H9 (cell line): ENCODE data around the gene LRP8. TPM values are rescaled to one million over a fixed set of nuclear protein-coding genes. Genes with fewer than 3 reads are reported as not detected.

ENCODE experiments used
- DNase-seq: peaks from one replicate; pipeline ENCODE4 v3.0.0-alpha.2; 2017
- H2AFZ ChIP-seq: one replicate; pipeline ENCODE4 v1.6.1; 2013; ENCODE audit warnings: mild to moderate bottlenecking, low read length, control low read depth, moderate library complexity
- H2AK5ac ChIP-seq: 2 replicates; pipeline ENCODE4 v1.6.1; 2013; ENCODE audit warnings: low read length, control low read depth, mixed read lengths; ENCODE audit not compliant: insufficient read length
- H2BK120ac ChIP-seq: one replicate; pipeline ENCODE4 v1.6.1; 2013; ENCODE audit warnings: low read depth, mild to moderate bottlenecking, low read length, control low read depth, inconsistent platforms; ENCODE audit not compliant: poor library complexity, severe bottlenecking
- H2BK12ac ChIP-seq: 2 replicates; pipeline ENCODE4 v1.6.1; 2013; ENCODE audit warnings: low read length, control low read depth, mixed read lengths, low read depth; ENCODE audit not compliant: insufficient read length
- H2BK15ac ChIP-seq: 2 replicates; pipeline ENCODE4 v1.6.1; 2013; ENCODE audit warnings: low read depth, low read length, control low read depth
- H2BK20ac ChIP-seq: one replicate; pipeline ENCODE4 v1.6.1; 2013; ENCODE audit warnings: low read depth, mild to moderate bottlenecking, low read length, control low read depth, inconsistent platforms; ENCODE audit not compliant: poor library complexity, severe bottlenecking
- H2BK5ac ChIP-seq: 2 replicates; pipeline ENCODE4 v1.6.1; 2013; ENCODE audit warnings: low read length, control low read depth, mixed read lengths; ENCODE audit not compliant: insufficient read length
- H3K14ac ChIP-seq: 2 replicates; pipeline ENCODE4 v1.6.1; 2013; ENCODE audit warnings: low read length, control low read depth; ENCODE audit not compliant: insufficient read depth
- H3K18ac ChIP-seq: 2 replicates; pipeline ENCODE4 v1.6.1; 2013; ENCODE audit warnings: low read depth, mild to moderate bottlenecking, mixed read lengths, low read length, control low read depth; ENCODE audit not compliant: insufficient read length
- H3K23ac ChIP-seq: 2 replicates; pipeline ENCODE4 v1.6.1; 2013; ENCODE audit warnings: low read length, control low read depth, mixed read lengths, low read depth; ENCODE audit not compliant: insufficient read length
- H3K23me2 ChIP-seq: 2 replicates; pipeline ENCODE4 v1.6.1; 2013; ENCODE audit warnings: low read depth, mild to moderate bottlenecking, mixed read lengths, low read length, control low read depth; ENCODE audit not compliant: insufficient read length, poor library complexity, severe bottlenecking
- H3K27ac ChIP-seq: 2 replicates; pipeline ENCODE4 v1.5.1; 2013; ENCODE audit warnings: low read length, control low read depth, mixed read lengths, low read depth; ENCODE audit not compliant: insufficient read length
- H3K27me3 ChIP-seq: 2 replicates; pipeline ENCODE4 v1.6.1; 2013; ENCODE audit warnings: low read length, control low read depth, inconsistent platforms; ENCODE audit not compliant: insufficient read depth
- H3K4ac ChIP-seq: 2 replicates; pipeline ENCODE4 v1.6.1; 2013; ENCODE audit warnings: low read depth, mild to moderate bottlenecking, control low read depth, inconsistent platforms, low read length, moderate library complexity
- H3K4me1 ChIP-seq: 2 replicates; pipeline ENCODE4 v1.6.1; 2013; ENCODE audit warnings: low read length, control low read depth, inconsistent platforms; ENCODE audit not compliant: insufficient read depth
- H3K4me2 ChIP-seq: 2 replicates; pipeline ENCODE4 v1.6.1; 2013; ENCODE audit warnings: low read length, control low read depth, mixed read lengths; ENCODE audit not compliant: insufficient read length, insufficient read depth
- H3K56ac ChIP-seq: 2 replicates; pipeline ENCODE4 v1.6.1; 2013; ENCODE audit warnings: low read depth, mild to moderate bottlenecking, mixed read lengths, low read length, control low read depth; ENCODE audit not compliant: insufficient read length
- H3K79me1 ChIP-seq: 2 replicates; pipeline ENCODE4 v1.6.1; 2013; ENCODE audit warnings: low read depth, mild to moderate bottlenecking, moderate library complexity, low read length, control low read depth, inconsistent platforms; ENCODE audit not compliant: insufficient read depth, poor library complexity, severe bottlenecking
- H3K79me2 ChIP-seq: 2 replicates; pipeline ENCODE4 v1.6.1; 2013; ENCODE audit warnings: low read length, control low read depth, inconsistent platforms; ENCODE audit not compliant: insufficient read depth
- H3K9ac ChIP-seq: 2 replicates; pipeline ENCODE4 v1.6.1; 2013; ENCODE audit warnings: low read length, control low read depth, mixed read lengths; ENCODE audit not compliant: insufficient read length; ENCODE audit errors: extremely low read depth
- H3K9me3 ChIP-seq: one replicate; pipeline ENCODE4 v1.6.1; 2013; ENCODE audit warnings: low read depth, low read length, inconsistent platforms; ENCODE audit not compliant: control insufficient read depth
- H3T11ph ChIP-seq: one replicate; pipeline ENCODE4 v1.6.1; 2013; ENCODE audit warnings: mild to moderate bottlenecking, low read length, control low read depth, inconsistent platforms
- H4K20me1 ChIP-seq: one replicate; pipeline ENCODE4 v1.6.1; 2013; ENCODE audit not compliant: control insufficient read depth, insufficient read length, insufficient read depth
- H4K5ac ChIP-seq: 2 replicates; pipeline ENCODE4 v1.6.1; 2013; ENCODE audit warnings: low read depth, mild to moderate bottlenecking, mixed read lengths, low read length, control low read depth; ENCODE audit not compliant: insufficient read length
- H4K8ac ChIP-seq: replicated peaks from 2 replicates; pipeline ENCODE4 v1.6.1; 2013; ENCODE audit warnings: low read length, control low read depth, mixed read lengths, low read depth; ENCODE audit not compliant: insufficient read length
- H4K91ac ChIP-seq: 2 replicates; pipeline ENCODE4 v1.6.1; 2013; ENCODE audit warnings: low read depth, mild to moderate bottlenecking, moderate library complexity, mixed read lengths, low read length, control low read depth; ENCODE audit not compliant: insufficient read length
- H3K27ac Mint-ChIP-seq, 3 experiments: 2 replicates in 2 of 3; 3 replicates in 1 of 3; pipeline ENCODE4 v1.8.0; 2020 to 2021; ENCODE audit warnings: mixed read lengths in 3 of 3, mild to moderate bottlenecking in 1 of 3, moderate library complexity in 1 of 3
- H3K27me3 Mint-ChIP-seq: 2 replicates; pipeline ENCODE4 v1.8.0; 2021; ENCODE audit warnings: low read depth, mild to moderate bottlenecking, moderate library complexity, mixed read lengths
- H3K36me3 Mint-ChIP-seq, 3 experiments: 2 replicates in 2 of 3; 3 replicates in 1 of 3; pipeline ENCODE4 v1.8.0; 2020 to 2021; ENCODE audit warnings: low read depth in 3 of 3, mixed read lengths in 3 of 3; ENCODE audit not compliant: insufficient read depth in 1 of 3
- H3K4me1 Mint-ChIP-seq, 2 experiments: 2 replicates each; pipeline ENCODE4 v1.8.0; 2020; ENCODE audit warnings: mixed read lengths in 2 of 2
- H3K4me3 Mint-ChIP-seq, 2 experiments: 2 replicates in 1 of 2; 3 replicates in 1 of 2; pipeline ENCODE4 v1.8.0; 2020 to 2021; ENCODE audit warnings: mild to moderate bottlenecking in 2 of 2, mixed read lengths in 2 of 2, moderate library complexity in 1 of 2
- H3K9me3 Mint-ChIP-seq, 2 experiments: 2 replicates in 1 of 2; 3 replicates in 1 of 2; pipeline ENCODE4 v1.8.0; 2020; ENCODE audit warnings: mild to moderate bottlenecking in 2 of 2, mixed read lengths in 2 of 2, moderate library complexity in 1 of 2
- CTCF ChIP-seq: fragments of 200-600 bp; sonication (generic); conservative IDR thresholded peaks from 3 replicates; pipeline ENCODE4 v1.8.0; 2021; ENCODE audit warnings: antibody characterized with exemption, mild to moderate bottlenecking
- WGBS: extraction: QIAGEN DNeasy Blood & Tissue Kit; methylation state at CpG from one replicate; pipeline ENCODE4 v1.1.7; 2013; ENCODE audit warnings: missing lambda C conversion rate, low lambda C conversion rate, mixed read lengths; ENCODE audit not compliant: insufficient read length; ENCODE audit errors: extremely low coverage; 5-methylcytosine and 5-hydroxymethylcytosine counted together
- total RNA-seq: library from RNA; stranded (reverse); gene quantifications from 2 replicates; pipeline ENCODE4 v1.2.1, GENCODE V29; 2021

The LRP8 gene
- total RNA-seq, 1 experiment from 2014 or later: 78.6 TPM

GRCh38 chr1:53246261-53247134, 81.4 kb downstream of the LRP8 start:
- no peaks in the 10 kb centered on the region for H3K9me3 ChIP-seq
- no peak overlapping the region for H3K14ac ChIP-seq
- H3K79me2 ChIP-seq: no peaks in the 10 kb centered on the region
- WGBS: 100% methylated on average over 1 of the region's 4 CpGs
- no peak overlapping the region for H3K18ac ChIP-seq
- H3K27ac ChIP-seq: no peak overlapping the region
- no peak overlapping the region for H3T11ph ChIP-seq
- H3K36me3 Mint-ChIP-seq: peaks cover 10 to 64% (median 42%) of the 10 kb centered on the region in 3 experiments; a peak in 5 of 7 replicates
- no peak overlapping the region for H3K4ac ChIP-seq
- H3K9ac ChIP-seq: no peak overlapping the region
- H2BK120ac ChIP-seq: no peak overlapping the region
- H3K4me1 Mint-ChIP-seq: no peaks in the 10 kb centered on the region
- no peaks in the 10 kb centered on the region for H3K4me1 ChIP-seq
- no peak overlapping the region for H3K4me2 ChIP-seq
- H3K27me3 Mint-ChIP-seq: no peaks in the 10 kb centered on the region
- no peaks in the 10 kb centered on the region for H3K27me3 ChIP-seq
- H2BK5ac ChIP-seq: no peak overlapping the region
- TF ChIP-seq CTCF: no peak
- no peak overlapping the region for H3K56ac ChIP-seq
- H3K79me1 ChIP-seq: no peaks in the 10 kb centered on the region
- H3K23ac ChIP-seq: no peak overlapping the region
- no peak for DNase-seq
- H3K23me2 ChIP-seq: no peaks in the 10 kb centered on the region
- H2AK5ac ChIP-seq: no peak overlapping the region
- H3K27ac Mint-ChIP-seq: no peak overlapping the region
- H3K9me3 Mint-ChIP-seq: no peaks in the 10 kb centered on the region
- no peak overlapping the region for H4K91ac ChIP-seq
- no peak overlapping the region for H2AFZ ChIP-seq
- H3K4me3 Mint-ChIP-seq: no peak overlapping the region
- no peak overlapping the region for H4K5ac ChIP-seq
- no peak overlapping the region for H4K8ac ChIP-seq
- no peak overlapping the region for H2BK20ac ChIP-seq
- H2BK15ac ChIP-seq: no peak overlapping the region
- no peaks in the 10 kb centered on the region for H4K20me1 ChIP-seq
- no peak overlapping the region for H2BK12ac ChIP-seq
